CD14-positive monocyte (primary cell): ENCODE data around the gene KCNC1. TPM values are rescaled to one million over a fixed set of nuclear protein-coding genes. Genes with fewer than 3 reads are reported as not detected.

ENCODE experiments used
- DNase-seq, 3 donors: peaks; one replicate each; pipeline ENCODE4 v3.0.0-alpha.2; 2011 to 2022
- H2AFZ ChIP-seq: 2 replicates; pipeline ENCODE4 v1.6.0; 2012; ENCODE audit warnings: mild to moderate bottlenecking, low read depth, low read length, inconsistent platforms; ENCODE audit not compliant: insufficient read depth, poor library complexity, severe bottlenecking
- H3K27ac ChIP-seq, 2 donors: 1 replicate in 1 of 2; 2 replicates in 1 of 2; pipeline ENCODE4 v1.5.1; 2012 to 2013; ENCODE audit warnings: low read length in 2 of 2, control low read depth in 1 of 2, inconsistent platforms in 1 of 2, low read depth in 1 of 2, mild to moderate bottlenecking in 1 of 2
- H3K27me3 ChIP-seq, 2 donors: one replicate each; pipeline versions ENCODE4 v1.6.0 to v1.6.1; 2011 to 2013; ENCODE audit warnings: low read length in 2 of 2; ENCODE audit not compliant: control insufficient read depth in 2 of 2, insufficient read depth in 2 of 2
- H3K36me3 ChIP-seq, 2 donors: replicated peaks in 1 of 2; 1 replicate in 1 of 2; 2 replicates in 1 of 2; pipeline versions ENCODE4 v1.5.1 to v1.6.1; 2012 to 2013; ENCODE audit warnings: low read length in 2 of 2, control low read depth in 1 of 2, inconsistent platforms in 1 of 2, mild to moderate bottlenecking in 1 of 2; ENCODE audit not compliant: insufficient read depth in 2 of 2, control insufficient read depth in 1 of 2
- H3K4me1 ChIP-seq, 2 donors: 1 replicate in 1 of 2; 2 replicates in 1 of 2; pipeline versions ENCODE4 v1.5.1 to v1.6.1; 2012 to 2013; ENCODE audit warnings: low read length in 2 of 2, control low read depth in 1 of 2, inconsistent platforms in 1 of 2, mild to moderate bottlenecking in 1 of 2, moderate library complexity in 1 of 2; ENCODE audit not compliant: insufficient read depth in 2 of 2, control insufficient read depth in 1 of 2
- H3K4me2 ChIP-seq: replicated peaks from 2 replicates; pipeline ENCODE3; 2012; ENCODE audit warnings: low read length, moderate library complexity, mild to moderate bottlenecking; ENCODE audit not compliant: poor library complexity, severe bottlenecking; ENCODE audit errors: extremely low read depth
- H3K4me3 ChIP-seq, 3 experiments: fragments of 200-600 bp in 1 of 3; sonication (generic) in 1 of 3; replicated peaks in 1 of 3; 1 replicate in 2 of 3; 2 replicates in 1 of 3; pipeline ENCODE4 v1.5.1; 2011 to 2013; ENCODE audit warnings: low read length in 3 of 3, mild to moderate bottlenecking in 3 of 3, control low read depth in 2 of 3, low read depth in 2 of 3, inconsistent platforms in 1 of 3, moderate library complexity in 1 of 3
- H3K79me2 ChIP-seq: 2 replicates; pipeline ENCODE4 v1.6.0; 2012; ENCODE audit warnings: mild to moderate bottlenecking, control low read depth, inconsistent platforms, low read length, moderate library complexity; ENCODE audit not compliant: insufficient read depth
- H3K9ac ChIP-seq: 2 replicates; pipeline ENCODE4 v1.6.0; 2017; ENCODE audit warnings: low read length, mild to moderate bottlenecking; ENCODE audit not compliant: insufficient read depth, poor library complexity, severe bottlenecking
- H3K9me3 ChIP-seq, 2 donors: replicated peaks in 1 of 2; 1 replicate in 1 of 2; 2 replicates in 1 of 2; pipeline versions ENCODE4 v1.5.1 to v1.6.1; 2012 to 2013; ENCODE audit warnings: low read length in 2 of 2, control low read depth in 1 of 2; ENCODE audit not compliant: control insufficient read depth in 1 of 2, insufficient read depth in 1 of 2
- H4K20me1 ChIP-seq: 2 replicates; pipeline ENCODE4 v1.6.0; 2012; ENCODE audit warnings: mild to moderate bottlenecking, low read length, control low read depth, moderate library complexity; ENCODE audit not compliant: insufficient read depth
- H3K27ac Mint-ChIP-seq, 7 donors: one replicate each; pipeline ENCODE4 v1.8.0; 2020; ENCODE audit warnings: mild to moderate bottlenecking in 7 of 7, mixed read lengths in 7 of 7, moderate library complexity in 6 of 7, inconsistent platforms in 2 of 7
- H3K27me3 Mint-ChIP-seq, 3 donors: one replicate each; pipeline ENCODE4 v1.8.0; 2021 to 2022; ENCODE audit warnings: low read depth in 3 of 3, mild to moderate bottlenecking in 3 of 3, mixed read lengths in 3 of 3, moderate library complexity in 3 of 3, inconsistent platforms in 1 of 3
- H3K36me3 Mint-ChIP-seq, 2 donors: one replicate each; pipeline ENCODE4 v1.8.0; 2020; ENCODE audit warnings: mixed read lengths in 2 of 2, inconsistent platforms in 1 of 2, mild to moderate bottlenecking in 1 of 2
- H3K4me1 Mint-ChIP-seq: one replicate; pipeline ENCODE4 v1.8.0; 2020; ENCODE audit warnings: mild to moderate bottlenecking, mixed read lengths
- H3K4me3 Mint-ChIP-seq, 2 donors: one replicate each; pipeline ENCODE4 v1.8.0; 2020; ENCODE audit warnings: mild to moderate bottlenecking in 2 of 2, mixed read lengths in 2 of 2, moderate library complexity in 1 of 2
- H3K9me3 Mint-ChIP-seq, 7 donors: one replicate each; pipeline ENCODE4 v1.8.0; 2020 to 2022; ENCODE audit warnings: mixed read lengths in 7 of 7, mild to moderate bottlenecking in 6 of 7, moderate library complexity in 6 of 7, inconsistent platforms in 2 of 7
- WGBS: methylation state at CpG from one replicate; pipeline ENCODE4 v1.1.5; 2013; ENCODE audit warnings: missing lambda C conversion rate; ENCODE audit not compliant: insufficient coverage; 5-methylcytosine and 5-hydroxymethylcytosine counted together
- intact Hi-C, 2 donors: fragments of 100-400 bp; cut with micrococcal nuclease; formaldehyde crosslinking; loops; one replicate each; pipeline versions ENCODE4 v1.15.0 to v1.15.1; 2023
- polyA plus RNA-seq, 3 donors: library from polyadenylated mRNA; depleted of rRNA in 1 of 3; unstranded in 2 of 3; stranded (reverse) in 1 of 3; fragments of 300-500 nt in 2 of 3; fragments of >200 nt in 1 of 3; fragmentation: Illumina TruSeq in 2 of 3; gene quantifications; 1 replicate in 2 of 3; 2 replicates in 1 of 3; pipeline ENCODE4 v1.2.3, GENCODE V29; 2012 to 2021
- TF ChIP-seq, protein P1 (sequence below): fragments of 200-600 bp; IDR thresholded peaks from one replicate; pipeline ENCODE4 v1.8.0; 2022; ENCODE audit warnings: antibody characterized with exemption, mild to moderate bottlenecking

The KCNC1 gene
- polyA plus RNA-seq, 3 donors, result not detected

DNA sequence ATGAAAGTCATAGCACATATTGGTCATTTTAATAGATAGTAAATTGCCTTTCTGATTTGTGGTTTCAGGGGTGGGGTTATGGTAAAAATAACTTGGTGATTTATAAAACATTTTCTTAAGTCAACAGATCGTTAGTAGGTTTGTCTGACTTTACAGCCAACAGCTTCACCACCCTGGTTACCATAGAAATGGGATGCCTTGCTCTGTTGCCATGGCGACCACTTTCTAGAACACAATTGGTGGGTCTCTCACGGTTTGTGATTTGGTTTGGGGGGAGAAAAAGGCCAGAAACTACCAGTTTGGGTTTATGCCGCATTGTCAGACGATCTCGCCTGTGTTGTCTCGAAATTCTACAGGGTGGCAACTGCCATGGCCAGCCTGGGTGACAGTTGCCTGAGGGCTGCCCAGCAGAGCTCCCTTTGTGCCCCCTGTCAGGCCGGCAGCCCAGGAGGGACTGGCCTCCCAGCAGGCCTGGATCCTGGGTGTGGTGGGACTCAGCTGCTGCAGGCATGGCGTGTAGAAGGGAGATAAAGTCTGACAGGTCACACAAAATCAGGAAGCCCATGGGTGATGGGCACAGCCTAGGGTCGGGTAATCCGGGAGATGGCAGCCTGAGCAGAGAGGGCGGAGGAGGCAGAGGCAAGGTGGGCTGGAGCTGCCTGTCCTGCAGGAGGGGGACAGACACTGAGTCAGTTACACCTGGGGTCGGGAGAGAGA, 30.9 kb downstream of the KCNC1 start:
- H3K36me3 Mint-ChIP-seq, result no peaks in the 10 kb centered on the region
- Histone ChIP-seq H3K9ac (no peak overlapping the region), H3K79me2 (no peaks in the 10 kb centered on the region), H3K27ac (no peak overlapping the region), H4K20me1 (no peaks in the 10 kb centered on the region), H2AFZ (no peak overlapping the region), H3K4me3 (no peak overlapping the region), H3K27me3 (no peaks in the 10 kb centered on the region), H3K36me3 (no peaks in the 10 kb centered on the region), H3K9me3 (no peaks in the 10 kb centered on the region), H3K4me2 (no peak overlapping the region), H3K4me1 (no peaks in the 10 kb centered on the region)
- H3K9me3 Mint-ChIP-seq, result no peaks in the 10 kb centered on the region
- no peak for DNase-seq
- no peak overlapping the region for H3K27ac Mint-ChIP-seq
- 81% methylated on average over 12 of the region's 13 CpGs for WGBS
- no peak overlapping the region for H3K4me3 Mint-ChIP-seq
- TF ChIP-seq, protein P1, sequence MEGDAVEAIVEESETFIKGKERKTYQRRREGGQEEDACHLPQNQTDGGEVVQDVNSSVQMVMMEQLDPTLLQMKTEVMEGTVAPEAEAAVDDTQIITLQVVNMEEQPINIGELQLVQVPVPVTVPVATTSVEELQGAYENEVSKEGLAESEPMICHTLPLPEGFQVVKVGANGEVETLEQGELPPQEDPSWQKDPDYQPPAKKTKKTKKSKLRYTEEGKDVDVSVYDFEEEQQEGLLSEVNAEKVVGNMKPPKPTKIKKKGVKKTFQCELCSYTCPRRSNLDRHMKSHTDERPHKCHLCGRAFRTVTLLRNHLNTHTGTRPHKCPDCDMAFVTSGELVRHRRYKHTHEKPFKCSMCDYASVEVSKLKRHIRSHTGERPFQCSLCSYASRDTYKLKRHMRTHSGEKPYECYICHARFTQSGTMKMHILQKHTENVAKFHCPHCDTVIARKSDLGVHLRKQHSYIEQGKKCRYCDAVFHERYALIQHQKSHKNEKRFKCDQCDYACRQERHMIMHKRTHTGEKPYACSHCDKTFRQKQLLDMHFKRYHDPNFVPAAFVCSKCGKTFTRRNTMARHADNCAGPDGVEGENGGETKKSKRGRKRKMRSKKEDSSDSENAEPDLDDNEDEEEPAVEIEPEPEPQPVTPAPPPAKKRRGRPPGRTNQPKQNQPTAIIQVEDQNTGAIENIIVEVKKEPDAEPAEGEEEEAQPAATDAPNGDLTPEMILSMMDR, result no peak
- H3K4me1 Mint-ChIP-seq, result no peaks in the 10 kb centered on the region
- intact Hi-C loops, result no loop called here
- peaks cover 0 to 3% (median 1%) of the 10 kb centered on the region in 3 donors for H3K27me3 Mint-ChIP-seq

DNA sequence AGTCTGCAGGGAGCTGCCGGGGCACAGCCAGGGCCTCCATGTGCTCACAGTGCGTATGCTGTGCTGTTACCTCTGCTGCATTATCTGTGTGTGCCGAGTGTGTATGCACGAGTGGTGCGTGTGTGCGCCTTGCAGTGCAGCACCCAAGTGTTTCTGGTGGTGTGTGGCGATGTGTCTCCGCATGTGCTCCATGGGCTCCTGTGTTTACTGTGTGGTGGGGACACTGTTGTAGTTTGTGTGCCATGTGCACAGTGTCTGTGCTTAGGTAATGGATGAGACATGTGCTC, 31.4 kb downstream of the KCNC1 start:
- Mint-ChIP-seq H3K27ac (no peak overlapping the region), H3K4me1 (no peaks in the 10 kb centered on the region)
- no peak for DNase-seq

More for the DNA sequence above, 31.4 kb downstream of the KCNC1 start:
- Mint-ChIP-seq H3K36me3 (no peaks in the 10 kb centered on the region), H3K4me3 (no peak overlapping the region), H3K9me3 (no peaks in the 10 kb centered on the region), H3K27me3 (peaks cover 0 to 3% (median 1%) of the 10 kb centered on the region in 3 donors)
- no peaks in the 10 kb centered on the region for H3K9me3 ChIP-seq
- no peak overlapping the region for H3K9ac ChIP-seq
- no peaks in the 10 kb centered on the region for H3K4me1 ChIP-seq
- no peaks in the 10 kb centered on the region for H3K36me3 ChIP-seq
- H3K79me2 ChIP-seq, result no peaks in the 10 kb centered on the region
- H4K20me1 ChIP-seq, result no peaks in the 10 kb centered on the region
- H2AFZ ChIP-seq, result no peak overlapping the region
- TF ChIP-seq, protein P1, result no peak
- intact Hi-C loops, result no loop called here
- WGBS, result 98% methylated on average over 8 of the region's 8 CpGs
- H3K4me2 ChIP-seq, result no peak overlapping the region
- no peak overlapping the region for H3K27ac ChIP-seq
- H3K4me3 ChIP-seq, result no peak overlapping the region
- no peaks in the 10 kb centered on the region for H3K27me3 ChIP-seq
